Neuronal stem cell (in vitro differentiated cells): Measurements from ENCODE around the gene OR2T10.

ENCODE experiments used
- DNase-seq: peaks from one replicate; pipeline ENCODE4 v3.0.0-alpha.2; 2013; ENCODE audit warnings: low spot score
- H2AFZ ChIP-seq: one replicate; pipeline ENCODE4 v1.6.1; 2013; ENCODE audit warnings: mild to moderate bottlenecking, low read length, inconsistent platforms
- H2AK5ac ChIP-seq: 2 replicates; pipeline ENCODE4 v1.6.1; 2013; ENCODE audit warnings: low read depth, mild to moderate bottlenecking, inconsistent platforms, low read length, moderate library complexity, mixed read lengths
- H2BK120ac ChIP-seq: 2 replicates; pipeline ENCODE4 v1.6.1; 2013; ENCODE audit warnings: low read depth, mild to moderate bottlenecking, inconsistent platforms, low read length, moderate library complexity, mixed read lengths
- H2BK12ac ChIP-seq: one replicate; pipeline ENCODE4 v1.6.1; 2013; ENCODE audit warnings: low read length, inconsistent platforms
- H2BK15ac ChIP-seq: 2 replicates; pipeline ENCODE4 v1.6.1; 2013; ENCODE audit warnings: mild to moderate bottlenecking, low read length, inconsistent platforms, mixed read lengths
- H2BK5ac ChIP-seq: one replicate; pipeline ENCODE4 v1.6.1; 2013; ENCODE audit warnings: inconsistent platforms, mild to moderate bottlenecking, low read length, moderate library complexity
- H3K14ac ChIP-seq: one replicate; pipeline ENCODE4 v1.6.1; 2013; ENCODE audit warnings: low read length, inconsistent platforms
- H3K18ac ChIP-seq: 2 replicates; pipeline ENCODE4 v1.6.1; 2013; ENCODE audit warnings: low read length, inconsistent platforms
- H3K23ac ChIP-seq: 2 replicates; pipeline ENCODE4 v1.6.1; 2013; ENCODE audit warnings: low read depth, mild to moderate bottlenecking, mixed read lengths, low read length, inconsistent platforms; ENCODE audit not compliant: poor library complexity
- H3K27ac ChIP-seq: replicated peaks from 3 replicates; pipeline ENCODE4 v1.5.1; 2013; ENCODE audit warnings: low read length, inconsistent platforms
- H3K27me3 ChIP-seq, 3 experiments: 2 replicates each; pipeline ENCODE4 v1.6.1; 2013; ENCODE audit warnings: low read length in 3 of 3, mild to moderate bottlenecking in 2 of 3, inconsistent platforms in 1 of 3, low read depth in 1 of 3, mixed read lengths in 1 of 3, moderate library complexity in 1 of 3; ENCODE audit not compliant: control insufficient read depth in 3 of 3, insufficient read depth in 3 of 3
- H3K36me3 ChIP-seq, 2 donors: replicated peaks in 1 of 2; 2 replicates each; pipeline ENCODE4 v1.6.1; 2013; ENCODE audit warnings: low read length in 2 of 2; ENCODE audit not compliant: control insufficient read depth in 2 of 2, insufficient read depth in 2 of 2
- H3K4ac ChIP-seq: 2 replicates; pipeline ENCODE4 v1.6.1; 2013; ENCODE audit warnings: inconsistent platforms, mild to moderate bottlenecking, low read length, moderate library complexity
- H3K4me1 ChIP-seq, 2 donors: 1 replicate in 1 of 2; 2 replicates in 1 of 2; pipeline ENCODE4 v1.6.1; 2013; ENCODE audit warnings: low read length in 2 of 2, low read depth in 1 of 2; ENCODE audit not compliant: control insufficient read depth in 2 of 2, insufficient read depth in 1 of 2
- H3K4me2 ChIP-seq: one replicate; pipeline ENCODE4 v1.6.1; 2013; ENCODE audit warnings: mild to moderate bottlenecking, low read length, inconsistent platforms; ENCODE audit not compliant: insufficient read depth, poor library complexity, severe bottlenecking
- H3K4me3 ChIP-seq, 2 donors: 2 replicates each; pipeline ENCODE4 v1.5.1; 2013; ENCODE audit warnings: low read length in 2 of 2, mild to moderate bottlenecking in 2 of 2, inconsistent platforms in 1 of 2, moderate library complexity in 1 of 2
- H3K79me1 ChIP-seq: one replicate; pipeline ENCODE4 v1.6.1; 2013; ENCODE audit warnings: low read depth, mild to moderate bottlenecking, inconsistent platforms, low read length, moderate library complexity
- H3K9ac ChIP-seq: one replicate; pipeline ENCODE4 v1.6.1; 2013; ENCODE audit warnings: mild to moderate bottlenecking, low read depth, low read length, inconsistent platforms; ENCODE audit not compliant: poor library complexity
- H3K9me3 ChIP-seq, 2 donors: replicated peaks in 1 of 2; 2 replicates each; pipeline versions ENCODE3 to v1.6.1; 2013; ENCODE audit warnings: low read length in 2 of 2, mild to moderate bottlenecking in 2 of 2, inconsistent platforms in 1 of 2, low read depth in 1 of 2, mixed read lengths in 1 of 2, moderate library complexity in 1 of 2; ENCODE audit not compliant: control insufficient read depth in 2 of 2, insufficient read depth in 1 of 2
- H4K8ac ChIP-seq: one replicate; pipeline ENCODE4 v1.6.1; 2013; ENCODE audit warnings: low read depth, mild to moderate bottlenecking, inconsistent platforms, low read length, moderate library complexity
- H4K91ac ChIP-seq: one replicate; pipeline ENCODE4 v1.6.1; 2013; ENCODE audit warnings: low read length, low read depth, mild to moderate bottlenecking, inconsistent platforms; ENCODE audit not compliant: poor library complexity
- WGBS, 2 donors: extraction: QIAGEN DNeasy Blood & Tissue Kit; methylation state at CpG; one replicate each; pipeline ENCODE4 v1.1.7; 2013; ENCODE audit warnings: missing lambda C conversion rate in 2 of 2, mixed read lengths in 1 of 2; ENCODE audit not compliant: insufficient read length in 2 of 2, insufficient replicate concordance in 1 of 2; ENCODE audit errors: extremely low coverage in 2 of 2; 5-methylcytosine and 5-hydroxymethylcytosine counted together

The OR2T10 gene

DNA sequence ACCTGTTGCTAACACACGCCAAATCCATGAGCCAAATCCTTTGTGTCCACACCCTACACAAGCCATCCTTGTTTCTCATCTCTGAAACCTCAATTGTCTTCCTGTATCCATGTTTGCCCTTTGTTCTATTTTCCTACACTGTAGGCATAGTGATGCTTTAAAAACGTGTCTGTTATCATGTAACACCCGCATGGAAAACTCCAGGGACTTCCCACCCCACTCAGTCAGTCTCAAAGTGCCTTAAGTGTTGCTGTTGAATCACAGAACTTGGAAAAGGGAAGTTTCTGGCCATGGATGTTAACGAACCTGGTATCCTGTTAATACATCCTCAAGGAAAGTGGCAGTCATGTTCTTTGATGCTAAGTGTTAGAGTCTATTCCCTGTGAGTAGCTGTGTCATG, 27.7 kb upstream of the OR2T10 start:
- Histone ChIP-seq H2AFZ (no peak overlapping the region), H3K36me3 (no peaks in the 10 kb centered on the region), H3K4me2 (no peak overlapping the region), H3K4ac (no peak overlapping the region), H3K27ac (no peak overlapping the region), H3K4me3 (no peak overlapping the region), H3K9ac (no peak overlapping the region), H2BK5ac (no peak overlapping the region), H2BK12ac (no peak overlapping the region), H3K14ac (no peak overlapping the region), H3K9me3 (peaks cover 0 to 36% of the 10 kb centered on the region in 2 donors), H3K27me3 (peaks cover 0 to 6% (median 0%) of the 10 kb centered on the region in 3 experiments), H2BK15ac (no peak overlapping the region), H3K18ac (no peak overlapping the region), H4K91ac (no peak overlapping the region), H2BK120ac (no peak overlapping the region), H4K8ac (no peak overlapping the region), H3K79me1 (no peaks in the 10 kb centered on the region), H2AK5ac (no peak overlapping the region), H3K23ac (no peak overlapping the region), H3K4me1 (no peaks in the 10 kb centered on the region)
- DNase-seq, result no peak
- WGBS, 2 donors, result no CpG with 5 or more reads among the region's 4 CpGs

DNA sequence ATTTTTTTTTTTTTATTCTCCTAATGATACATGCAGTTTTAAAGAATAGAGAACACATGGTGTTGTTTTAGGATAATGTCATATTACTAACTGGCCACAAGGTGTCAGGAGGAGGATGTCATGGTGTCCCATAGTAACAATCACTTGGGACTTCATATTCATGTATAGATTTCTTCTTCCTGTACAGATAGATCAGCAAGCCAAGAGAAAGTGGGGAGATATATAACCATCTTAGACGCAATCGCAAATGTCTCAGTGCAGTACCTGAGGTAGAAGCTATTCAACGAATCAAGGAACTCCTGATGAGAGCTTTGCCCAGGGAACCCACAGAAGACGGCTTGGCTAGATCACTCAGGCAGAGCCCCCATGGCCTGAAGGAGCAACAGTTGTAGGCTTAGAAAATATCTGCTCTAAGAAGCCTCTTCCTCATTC, 25.1 kb upstream of the OR2T10 start:
- Histone ChIP-seq H3K27me3 (peaks cover 0 to 3% (median 0%) of the 10 kb centered on the region in 3 experiments), H3K9me3 (peaks cover 0 to 33% of the 10 kb centered on the region in 2 donors), H3K4me1 (no peaks in the 10 kb centered on the region), H2AFZ (no peak overlapping the region), H2BK12ac (no peak overlapping the region), H3K27ac (no peak overlapping the region), H4K8ac (no peak overlapping the region), H3K79me1 (no peaks in the 10 kb centered on the region), H3K4me3 (no peak overlapping the region), H3K4me2 (no peak overlapping the region), H3K36me3 (no peaks in the 10 kb centered on the region), H3K18ac (no peak overlapping the region), H3K14ac (no peak overlapping the region), H2BK15ac (no peak overlapping the region), H2BK5ac (no peak overlapping the region), H3K4ac (no peak overlapping the region), H3K9ac (no peak overlapping the region), H4K91ac (no peak overlapping the region), H2BK120ac (no peak overlapping the region), H3K23ac (no peak overlapping the region), H2AK5ac (no peak overlapping the region)
- WGBS, 2 donors, result no CpG with 5 or more reads among the region's 4 CpGs
- no peak for DNase-seq

DNA sequence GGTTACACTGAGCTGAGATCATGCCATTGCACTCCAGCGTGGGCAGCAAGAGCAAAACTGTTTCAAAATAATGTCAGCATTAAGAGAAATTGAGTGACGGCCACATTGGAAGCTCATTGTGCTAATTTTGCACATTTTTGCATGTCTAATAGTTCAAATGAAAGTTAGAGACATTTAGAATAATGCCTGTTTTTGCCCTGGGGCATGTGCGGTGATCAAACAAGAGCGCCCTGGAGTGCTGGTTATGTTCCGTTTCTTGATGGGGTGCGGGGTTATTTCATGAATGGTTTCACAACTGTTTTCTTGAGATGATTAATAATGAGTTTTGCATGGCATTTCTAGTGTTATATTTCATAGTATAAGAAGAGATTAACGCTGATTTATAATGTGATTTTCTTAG, 24.3 kb upstream of the OR2T10 start:
- Histone ChIP-seq H3K4me1 (no peaks in the 10 kb centered on the region), H3K27ac (no peak overlapping the region), H2BK12ac (no peak overlapping the region), H2AK5ac (no peak overlapping the region), H2BK15ac (no peak overlapping the region), H3K4me3 (no peak overlapping the region), H3K14ac (no peak overlapping the region), H3K9me3 (peaks cover 0 to 29% of the 10 kb centered on the region in 2 donors), H4K8ac (no peak overlapping the region), H2AFZ (no peak overlapping the region), H4K91ac (no peak overlapping the region), H3K79me1 (no peaks in the 10 kb centered on the region), H2BK120ac (no peak overlapping the region), H3K4ac (no peak overlapping the region), H3K4me2 (no peak overlapping the region), H3K27me3 (peaks cover 0 to 3% (median 0%) of the 10 kb centered on the region in 3 experiments), H2BK5ac (no peak overlapping the region), H3K18ac (no peak overlapping the region), H3K36me3 (no peaks in the 10 kb centered on the region), H3K9ac (no peak overlapping the region), H3K23ac (no peak overlapping the region)
- DNase-seq, result no peak
- WGBS, 2 donors, result no CpG with 5 or more reads among the region's 7 CpGs

DNA sequence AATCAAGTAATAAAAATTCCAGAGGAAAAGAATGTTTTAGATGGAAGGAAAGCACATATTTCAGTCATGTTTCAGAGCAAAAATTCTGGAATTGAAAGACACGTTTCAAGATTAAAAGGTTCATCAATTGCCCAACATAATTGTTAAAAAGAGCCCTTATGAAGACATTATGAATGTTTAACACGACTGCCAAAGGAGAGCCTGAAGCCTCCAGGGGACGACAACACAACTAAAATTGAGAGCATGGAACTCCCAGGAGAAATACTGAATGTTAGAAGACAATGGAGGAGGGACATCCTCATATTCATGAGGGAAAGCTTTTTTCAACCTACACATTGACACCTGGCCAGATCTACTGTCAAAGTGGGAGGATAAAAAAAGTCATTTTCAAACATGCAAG, 21.4 kb upstream of the OR2T10 start:
- Histone ChIP-seq H3K4me2 (no peak overlapping the region), H2BK120ac (no peak overlapping the region), H2AK5ac (no peak overlapping the region), H3K9ac (no peak overlapping the region), H3K79me1 (no peaks in the 10 kb centered on the region), H2BK15ac (no peak overlapping the region), H2BK5ac (no peak overlapping the region), H4K8ac (no peak overlapping the region), H3K9me3 (peaks cover 0 to 19% of the 10 kb centered on the region in 2 donors), H3K4me1 (no peaks in the 10 kb centered on the region), H2BK12ac (no peak overlapping the region), H3K23ac (no peak overlapping the region), H3K4me3 (no peak overlapping the region), H2AFZ (no peak overlapping the region), H3K27me3 (no peaks in the 10 kb centered on the region), H3K36me3 (no peaks in the 10 kb centered on the region), H3K27ac (no peak overlapping the region), H4K91ac (no peak overlapping the region), H3K4ac (no peak overlapping the region), H3K18ac (no peak overlapping the region), H3K14ac (no peak overlapping the region)
- no CpG with 5 or more reads among the region's 3 CpGs for WGBS, 2 donors
- DNase-seq, result no peak
